Liver (tissue), 3 donors: ENCODE results near the gene TRPM2.

Source experiments
- ATF3 ChIP-seq: IDR thresholded peaks from 2 replicates; pipeline ENCODE4 v1.6.1; 2016; ENCODE audit warnings: antibody characterized with exemption
- CTCF ChIP-seq: fragments of 150-350 bp; IDR thresholded peaks from 2 replicates; pipeline ENCODE4 v1.5.1; 2017; ENCODE audit warnings: improper control_type of control experiment, low read depth, low read length; ENCODE audit not compliant: missing input control
- EGR1 ChIP-seq, 2 donors: IDR thresholded peaks; 2 replicates each; pipeline ENCODE4 v1.6.1; 2016 to 2018; ENCODE audit warnings: antibody characterized with exemption in 2 of 2, low read depth in 2 of 2
- FOXA1 ChIP-seq: IDR thresholded peaks from 2 replicates; pipeline ENCODE4 v1.6.1; 2016; ENCODE audit warnings: antibody characterized with exemption
- HNF4A ChIP-seq, 2 donors: conservative IDR thresholded peaks; 2 replicates each; pipeline ENCODE4 v1.6.1; 2016; ENCODE audit warnings: antibody characterized with exemption in 2 of 2, mild to moderate bottlenecking in 2 of 2
- JUND ChIP-seq, 2 donors: IDR thresholded peaks; 2 replicates each; pipeline ENCODE4 v1.6.1; 2016; ENCODE audit warnings: antibody characterized with exemption in 2 of 2
- MAX ChIP-seq: IDR thresholded peaks from 2 replicates; pipeline ENCODE4 v1.6.1; 2016; ENCODE audit warnings: antibody characterized with exemption
- RAD21 ChIP-seq, 2 donors: IDR thresholded peaks; 2 replicates each; pipeline ENCODE4 v1.6.1; 2016; ENCODE audit warnings: antibody characterized with exemption in 2 of 2, mild to moderate bottlenecking in 2 of 2
- REST ChIP-seq: IDR thresholded peaks from 2 replicates; pipeline ENCODE4 v1.6.1; 2016; ENCODE audit warnings: antibody characterized with exemption, mild to moderate bottlenecking
- RXRA ChIP-seq, 2 donors: IDR thresholded peaks; 2 replicates each; pipeline ENCODE4 v1.6.1; 2017 to 2018; ENCODE audit warnings: antibody characterized with exemption in 2 of 2, mild to moderate bottlenecking in 1 of 2
- SP1 ChIP-seq: IDR thresholded peaks from 2 replicates; pipeline ENCODE4 v1.6.1; 2018; ENCODE audit warnings: antibody characterized with exemption, mild to moderate bottlenecking
- TAF1 ChIP-seq: conservative IDR thresholded peaks from 2 replicates; pipeline ENCODE4 v1.6.1; 2016; ENCODE audit warnings: antibody characterized with exemption, mild to moderate bottlenecking
- YY1 ChIP-seq: IDR thresholded peaks from 2 replicates; pipeline ENCODE4 v1.6.1; 2016; ENCODE audit warnings: antibody characterized with exemption, mild to moderate bottlenecking
- donor health status: healthy.
- donor health status: healthy.

GRCh38 chr21:44344541-44345183 lies 8.8 kb upstream of the TRPM2 start:
- TF ChIP-seq FOXA1 (no peak), REST (no peak), CTCF (no peak), HNF4A (conservative IDR thresholded peaks at IDR 0.05) (no peak), EGR1 (IDR thresholded peaks at IDR 0.05; ENCODE audit: low read depth in 2 of 2) (no peak), SP1 (no peak), RAD21 (IDR thresholded peaks at IDR 0.05) (no peak), TAF1 (no peak), RXRA (IDR thresholded peaks at IDR 0.05) (no peak), MAX (no peak), ATF3 (no peak), YY1 (no peak), JUND (IDR thresholded peaks at IDR 0.05) (no peak)
